GM21619 (cell line): ENCODE results near the gene ZNRF1.
"Not testable (repeated sequence)": the region's sequence is repeated elsewhere in the genome, so short reads cannot be mapped to it uniquely, and the experiment has no call there.

Experiments
- ATAC-seq: cut with Tn5 transposase; IDR thresholded peaks from one replicate; pipeline ENCODE4 v1.9.1; 2021; ENCODE audit not compliant: unreplicated experiment

ZNRF1 gene

GRCh38 chr16:75026239-75026891, 27.5 kb downstream of the ZNRF1 start:
- not testable (repeated sequence) for ATAC-seq

GRCh38 chr16:75026892-75027391, 28.1 kb downstream of the ZNRF1 start:
- no peak for ATAC-seq

GRCh38 chr16:75027520-75028300, 28.9 kb downstream of the ZNRF1 start:
- ATAC-seq = no peak

- no peak for ATAC-seq
Observed at GRCh38 chr16:75028544-75029135, 29.8 kb downstream of the ZNRF1 start.

- no peak for ATAC-seq
Observed at GRCh38 chr16:75029854-75030253, 31.0 kb downstream of the ZNRF1 start.

- ATAC-seq = no peak
Observed at GRCh38 chr16:75032655-75033054, 33.8 kb downstream of the ZNRF1 start.

- no peak for ATAC-seq
Observed at GRCh38 chr16:75035410-75035968, 36.7 kb downstream of the ZNRF1 start.

- no peak for ATAC-seq
Observed at GRCh38 chr16:75038036-75038858, 39.4 kb downstream of the ZNRF1 start.

GRCh38 chr16:75039941-75040340, 41.1 kb downstream of the ZNRF1 start:
- no peak for ATAC-seq

- peak; percentile 8 for ATAC-seq
Observed at GRCh38 chr16:75042426-75043174, 43.8 kb downstream of the ZNRF1 start.

GRCh38 chr16:75043175-75043895, 44.5 kb downstream of the ZNRF1 start:
- ATAC-seq = peak; percentile 70

- ATAC-seq = no peak
Observed at GRCh38 chr16:75044800-75045361, 46.1 kb downstream of the ZNRF1 start.

GRCh38 chr16:75045424-75045823, 46.6 kb downstream of the ZNRF1 start:
- no peak for ATAC-seq

- no peak for ATAC-seq
Observed at GRCh38 chr16:75048054-75048453, 49.2 kb downstream of the ZNRF1 start.

- no peak for ATAC-seq
Observed at GRCh38 chr16:75048530-75048929, 49.7 kb downstream of the ZNRF1 start.

GRCh38 chr16:75052481-75053202, 53.8 kb downstream of the ZNRF1 start:
- no peak for ATAC-seq

GRCh38 chr16:75053791-75054555, 55.1 kb downstream of the ZNRF1 start:
- ATAC-seq = no peak

GRCh38 chr16:75054556-75054947, 55.7 kb downstream of the ZNRF1 start:
- ATAC-seq = no peak
